SU-DHL-6 (cell line): ENCODE measurements around the gene KIAA1958.

ENCODE experiments used
- EZH2phosphoT487 ChIP-seq: fragments of 200-600 bp; sonication (generic), shearing (Covaris generic); conservative IDR thresholded peaks from 2 replicates; pipeline ENCODE4 v1.6.1; 2018; ENCODE audit warnings: mild to moderate bottlenecking, antibody characterized with exemption, low read length, moderate library complexity, mixed read lengths
- TF ChIP-seq, protein P1 (sequence below): fragments of 200-600 bp; sonication (generic); IDR thresholded peaks from one replicate; pipeline ENCODE4 v1.5.1; 2017; ENCODE audit warnings: antibody characterized with exemption, mild to moderate bottlenecking, low read length, moderate library complexity; ENCODE audit not compliant: insufficient read depth, poor library complexity, severe bottlenecking

DNA sequence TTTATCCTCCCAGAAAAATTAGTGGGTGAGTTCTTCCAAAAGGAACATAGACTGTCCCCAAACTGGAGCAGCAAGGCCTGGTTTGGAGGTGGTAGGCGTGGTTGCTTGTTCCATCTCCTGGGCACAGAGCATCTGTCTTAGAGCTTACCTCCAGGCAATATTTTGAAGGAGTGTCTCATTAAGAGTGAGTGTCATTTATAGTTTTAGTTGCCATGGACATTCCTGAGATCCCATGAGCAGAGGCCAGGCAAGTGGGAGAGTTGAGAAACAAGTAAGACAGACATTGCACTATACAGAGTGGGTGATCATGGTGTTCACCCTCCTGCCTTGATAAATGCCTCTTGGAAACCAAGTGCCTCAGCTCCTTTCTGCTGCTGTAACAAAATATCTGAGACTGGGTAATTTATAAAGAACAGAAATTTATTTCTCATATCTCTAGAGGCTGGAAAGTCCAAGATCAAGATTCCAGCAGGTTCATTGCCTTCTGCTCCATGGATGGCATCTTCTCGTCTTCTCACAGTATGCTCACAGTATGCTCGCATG lies 68.5 kb downstream of the KIAA1958 start:
- TF ChIP-seq, protein P1, sequence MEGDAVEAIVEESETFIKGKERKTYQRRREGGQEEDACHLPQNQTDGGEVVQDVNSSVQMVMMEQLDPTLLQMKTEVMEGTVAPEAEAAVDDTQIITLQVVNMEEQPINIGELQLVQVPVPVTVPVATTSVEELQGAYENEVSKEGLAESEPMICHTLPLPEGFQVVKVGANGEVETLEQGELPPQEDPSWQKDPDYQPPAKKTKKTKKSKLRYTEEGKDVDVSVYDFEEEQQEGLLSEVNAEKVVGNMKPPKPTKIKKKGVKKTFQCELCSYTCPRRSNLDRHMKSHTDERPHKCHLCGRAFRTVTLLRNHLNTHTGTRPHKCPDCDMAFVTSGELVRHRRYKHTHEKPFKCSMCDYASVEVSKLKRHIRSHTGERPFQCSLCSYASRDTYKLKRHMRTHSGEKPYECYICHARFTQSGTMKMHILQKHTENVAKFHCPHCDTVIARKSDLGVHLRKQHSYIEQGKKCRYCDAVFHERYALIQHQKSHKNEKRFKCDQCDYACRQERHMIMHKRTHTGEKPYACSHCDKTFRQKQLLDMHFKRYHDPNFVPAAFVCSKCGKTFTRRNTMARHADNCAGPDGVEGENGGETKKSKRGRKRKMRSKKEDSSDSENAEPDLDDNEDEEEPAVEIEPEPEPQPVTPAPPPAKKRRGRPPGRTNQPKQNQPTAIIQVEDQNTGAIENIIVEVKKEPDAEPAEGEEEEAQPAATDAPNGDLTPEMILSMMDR = no peak
- TF ChIP-seq EZH2phosphoT487 = no peak
